GM19025 (cell line): Measurements from ENCODE around the gene RNPEPL1.
A peak's percentile ranks its signal among the peaks of the same experiment; 100 is the strongest.
"Not testable (repeated sequence)": the region's sequence is repeated elsewhere in the genome, so short reads cannot be mapped to it uniquely, and the experiment has no call there.

ENCODE experiments used
- ATAC-seq: cut with Tn5 transposase; IDR thresholded peaks from one replicate; pipeline ENCODE4 v1.9.1; 2021; ENCODE audit warnings: mild to moderate bottlenecking, low read depth, moderate library complexity; ENCODE audit not compliant: unreplicated experiment

Gene RNPEPL1, protein sequence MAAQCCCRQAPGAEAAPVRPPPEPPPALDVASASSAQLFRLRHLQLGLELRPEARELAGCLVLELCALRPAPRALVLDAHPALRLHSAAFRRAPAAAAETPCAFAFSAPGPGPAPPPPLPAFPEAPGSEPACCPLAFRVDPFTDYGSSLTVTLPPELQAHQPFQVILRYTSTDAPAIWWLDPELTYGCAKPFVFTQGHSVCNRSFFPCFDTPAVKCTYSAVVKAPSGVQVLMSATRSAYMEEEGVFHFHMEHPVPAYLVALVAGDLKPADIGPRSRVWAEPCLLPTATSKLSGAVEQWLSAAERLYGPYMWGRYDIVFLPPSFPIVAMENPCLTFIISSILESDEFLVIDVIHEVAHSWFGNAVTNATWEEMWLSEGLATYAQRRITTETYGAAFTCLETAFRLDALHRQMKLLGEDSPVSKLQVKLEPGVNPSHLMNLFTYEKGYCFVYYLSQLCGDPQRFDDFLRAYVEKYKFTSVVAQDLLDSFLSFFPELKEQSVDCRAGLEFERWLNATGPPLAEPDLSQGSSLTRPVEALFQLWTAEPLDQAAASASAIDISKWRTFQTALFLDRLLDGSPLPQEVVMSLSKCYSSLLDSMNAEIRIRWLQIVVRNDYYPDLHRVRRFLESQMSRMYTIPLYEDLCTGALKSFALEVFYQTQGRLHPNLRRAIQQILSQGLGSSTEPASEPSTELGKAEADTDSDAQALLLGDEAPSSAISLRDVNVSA

DNA sequence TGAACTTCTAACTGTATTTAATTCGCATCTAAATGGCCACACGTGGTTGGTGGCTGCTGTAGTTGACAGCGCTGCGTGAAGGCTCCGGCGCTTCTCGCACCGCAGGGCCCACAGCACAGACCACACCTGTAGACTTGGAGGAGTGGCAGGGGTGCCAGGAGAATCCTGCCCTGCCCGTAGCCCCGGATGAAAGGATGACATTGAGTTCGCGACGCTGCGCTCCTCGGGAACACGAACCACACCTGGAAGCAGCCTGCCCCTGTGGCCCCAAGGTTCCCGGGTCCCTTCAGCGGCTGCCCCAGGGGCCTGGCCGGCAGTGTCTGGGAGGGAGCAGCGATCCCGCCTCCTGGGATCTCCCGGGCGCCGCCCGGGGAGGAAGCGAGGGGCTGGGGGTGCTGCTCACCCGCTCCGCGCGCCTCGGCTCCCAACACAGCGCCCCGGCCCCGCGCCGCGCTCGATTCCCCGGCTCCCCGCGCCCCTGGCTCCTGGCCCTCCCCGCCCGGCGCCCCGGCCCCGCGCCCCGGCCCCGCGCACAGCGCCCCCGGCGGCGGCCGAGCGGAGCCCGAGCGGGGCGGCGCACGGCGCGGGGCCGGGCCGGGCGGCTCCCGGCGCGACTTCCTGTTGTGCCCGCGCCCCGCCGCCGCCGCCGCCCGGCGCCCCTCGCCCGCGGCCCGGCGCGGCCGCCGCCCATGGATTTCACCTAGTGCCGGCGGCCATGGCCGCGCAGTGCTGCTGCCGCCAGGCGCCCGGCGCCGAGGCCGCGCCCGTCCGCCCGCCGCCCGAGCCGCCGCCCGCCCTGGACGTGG lies at the start of gene RNPEPL1:
RNPEPL1 (plus strand) TSS at position 613 of the 806 bp plus-strand sequence; CDS start at position 716, 103 bp downstream.
- peak; percentile 34 for ATAC-seq

DNA sequence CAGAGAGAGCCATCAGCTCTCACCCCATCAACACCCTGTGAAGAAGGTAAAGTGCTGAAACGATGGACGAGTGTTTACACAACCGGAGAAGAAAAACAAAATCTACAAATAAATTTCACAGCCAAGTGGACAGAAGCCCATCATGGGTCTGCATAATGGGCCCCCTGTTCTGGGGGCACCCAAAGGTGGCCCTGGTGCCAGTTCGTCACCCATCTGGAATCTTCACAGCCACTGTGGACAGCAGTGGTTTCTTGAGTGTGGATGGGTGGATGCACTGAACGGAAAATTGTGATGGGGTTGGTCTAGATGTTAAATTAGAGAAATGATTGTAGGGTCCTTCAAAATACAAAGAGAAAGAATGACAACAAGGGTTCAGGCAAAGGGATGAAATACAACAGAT lies 49.3 kb upstream of the RNPEPL1 start:
- ATAC-seq: no peak

DNA sequence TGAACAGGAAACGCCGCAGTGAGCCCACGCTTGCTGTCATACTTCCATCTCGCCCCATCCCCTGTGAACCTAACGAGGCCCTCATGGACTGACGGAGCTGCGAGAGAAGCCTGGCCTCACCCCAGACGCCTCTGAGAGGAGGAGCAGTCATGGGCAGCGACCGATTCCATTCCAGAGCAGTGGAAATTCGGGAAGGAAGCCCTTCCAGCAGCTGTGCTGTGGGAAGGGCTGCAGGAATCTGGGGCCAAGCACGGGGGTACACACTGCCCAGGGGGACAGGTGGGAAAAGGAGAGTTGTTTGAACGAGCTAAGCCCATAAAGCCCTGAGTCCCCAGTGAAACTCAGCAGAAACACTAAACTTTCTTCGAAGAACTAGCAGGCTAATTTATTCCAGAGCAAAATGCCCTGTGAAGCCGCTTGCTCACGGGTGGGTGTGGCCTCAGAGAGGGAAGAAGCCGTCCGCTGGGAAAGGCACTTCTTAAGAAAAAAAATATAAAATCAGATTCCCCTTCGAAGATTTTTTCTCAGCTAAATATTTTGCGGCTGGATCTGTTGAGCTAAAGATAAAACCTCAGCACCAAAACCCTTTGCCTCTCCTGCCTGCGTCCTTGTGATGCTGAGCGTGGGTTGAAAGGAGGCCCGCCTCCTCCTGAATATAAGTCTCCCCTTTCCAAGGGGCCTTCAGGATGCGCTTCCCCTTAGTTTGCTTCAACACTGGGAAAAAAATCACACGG lies 48.7 kb upstream of the RNPEPL1 start:
- ATAC-seq: no peak

DNA sequence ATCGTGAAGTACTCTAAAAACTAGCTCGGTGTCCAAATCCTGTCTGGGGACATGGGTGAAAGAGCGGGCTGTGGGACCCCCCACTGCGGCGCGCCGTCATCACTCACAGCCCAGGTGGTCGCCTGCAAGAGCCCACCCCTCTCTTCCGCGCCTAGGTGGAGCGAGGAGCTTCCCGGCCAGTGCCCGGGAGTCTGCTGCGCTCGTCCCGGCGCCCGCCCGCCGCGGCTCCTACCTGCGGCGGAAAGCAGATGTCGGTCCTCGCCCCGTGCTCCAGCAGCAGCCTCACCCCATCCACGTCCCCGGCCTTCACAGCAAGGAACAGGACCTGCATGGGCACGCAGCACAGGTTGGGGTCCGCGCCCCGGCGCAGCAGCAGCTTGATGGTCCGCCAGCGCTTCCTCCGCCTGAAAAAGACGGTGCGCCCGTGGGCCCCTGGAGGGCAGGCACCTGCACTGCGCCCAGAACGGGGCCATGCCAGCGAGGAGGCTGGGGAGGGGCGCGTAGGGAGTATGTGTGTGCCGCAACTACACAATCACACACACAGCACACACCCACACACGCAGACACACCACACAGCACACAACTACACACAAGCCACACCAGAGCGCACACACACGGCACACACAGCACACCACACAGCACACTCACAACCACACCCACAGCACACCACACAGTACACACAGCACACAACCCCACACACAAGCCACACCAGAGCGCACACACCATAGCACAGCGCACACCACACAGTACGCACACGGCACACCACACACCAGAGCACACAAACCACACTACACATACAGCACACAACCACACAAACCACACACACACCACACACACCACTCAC lies 47.9 kb upstream of the RNPEPL1 start:
- no peak for ATAC-seq

DNA sequence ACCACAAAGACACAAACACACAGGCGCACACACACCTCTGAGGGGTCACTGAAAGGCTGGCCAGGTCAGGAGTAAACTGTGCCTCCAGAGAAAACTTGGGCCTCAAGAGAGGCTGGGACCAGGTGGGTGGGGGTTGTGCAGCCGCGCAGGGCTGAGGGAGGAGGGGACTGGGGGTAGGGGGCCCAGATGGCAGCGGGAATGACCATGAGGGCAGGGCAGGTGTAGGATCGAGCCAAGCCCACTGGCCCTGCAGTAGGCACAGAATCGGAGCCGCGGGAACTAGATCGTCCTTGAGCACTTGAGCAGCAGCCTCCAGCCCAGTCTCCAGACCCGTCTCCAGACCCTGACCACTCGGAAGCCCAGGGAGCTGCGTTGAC lies 47.3 kb upstream of the RNPEPL1 start:
- ATAC-seq: no peak

DNA sequence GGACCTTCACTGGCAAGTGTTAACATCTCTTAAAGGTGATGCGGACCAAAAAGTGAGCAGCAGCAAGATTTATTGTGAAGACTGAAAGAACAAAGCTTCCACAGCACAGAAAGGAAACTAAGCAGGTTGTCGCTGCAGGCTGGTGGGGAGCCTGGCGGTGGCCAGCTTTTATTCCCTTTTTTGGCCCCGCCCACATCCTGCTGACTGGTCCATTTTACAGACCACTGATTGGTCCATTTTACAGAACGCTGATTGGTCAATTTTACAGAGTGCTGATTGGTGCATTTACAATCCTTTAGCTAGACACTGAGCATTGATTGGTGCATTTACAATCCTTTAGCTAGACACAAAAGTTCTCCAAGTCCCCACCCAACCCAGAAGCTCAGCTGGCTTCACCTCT lies 46.4 kb upstream of the RNPEPL1 start:
- not testable (repeated sequence) for ATAC-seq

DNA sequence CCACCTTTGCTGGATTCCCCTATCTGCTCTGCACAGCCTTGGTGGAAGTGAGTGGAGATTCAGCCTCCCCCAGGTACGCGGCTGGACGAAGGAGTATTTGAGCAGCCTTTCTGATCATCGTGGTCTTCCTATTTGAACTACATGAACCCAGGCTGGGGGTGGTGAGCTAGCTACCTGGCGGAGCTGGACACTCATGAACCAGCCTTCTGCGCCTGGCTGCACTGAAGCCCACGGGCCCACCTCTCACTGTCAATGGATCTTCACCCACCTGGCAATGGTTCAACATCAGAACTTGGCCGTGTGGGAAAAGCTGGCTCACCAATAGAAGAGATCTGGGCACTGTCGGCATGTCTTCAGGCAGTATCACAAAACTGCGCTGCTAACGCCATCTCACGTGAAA lies 45.9 kb upstream of the RNPEPL1 start:
- ATAC-seq: no peak

DNA sequence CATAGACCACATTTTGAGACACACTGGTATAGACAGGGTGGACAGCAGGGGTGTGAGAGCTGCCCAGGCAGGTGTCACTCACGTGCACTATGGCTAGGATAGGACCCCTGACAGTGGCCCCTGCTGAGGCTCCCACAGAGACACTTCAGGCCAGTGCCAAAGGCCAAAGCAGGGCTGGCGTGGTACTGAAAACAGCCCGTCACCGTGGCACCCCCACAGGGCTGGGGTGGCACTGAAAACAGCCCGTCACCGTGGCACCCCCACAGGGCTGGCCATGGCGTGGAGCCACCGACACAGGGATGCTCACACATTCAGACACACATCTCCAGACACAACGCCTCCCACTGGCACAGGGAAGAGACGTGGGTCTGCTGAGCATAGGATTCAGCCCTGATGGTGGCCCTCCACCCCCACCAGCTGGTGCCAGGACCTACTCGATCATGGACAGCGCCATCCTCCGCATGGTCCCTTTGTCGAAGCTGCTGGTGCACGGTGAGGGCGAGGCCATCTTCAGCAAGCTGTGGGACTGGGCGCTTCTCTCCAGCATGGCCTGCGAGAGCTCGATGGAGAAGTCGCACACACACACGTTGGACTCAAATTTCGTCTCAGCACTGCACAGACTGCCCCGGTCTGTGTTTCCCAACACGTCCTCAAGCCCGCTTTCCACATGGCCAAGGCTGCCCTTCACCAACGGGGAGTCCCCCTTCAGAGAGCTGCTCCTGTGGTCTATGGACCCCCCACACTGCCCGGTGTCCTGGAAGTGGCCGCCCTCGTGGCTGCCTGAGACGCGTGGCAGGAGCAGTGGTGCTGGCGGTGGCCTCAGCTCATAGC lies 44.6 kb upstream of the RNPEPL1 start:
- no peak for ATAC-seq

DNA sequence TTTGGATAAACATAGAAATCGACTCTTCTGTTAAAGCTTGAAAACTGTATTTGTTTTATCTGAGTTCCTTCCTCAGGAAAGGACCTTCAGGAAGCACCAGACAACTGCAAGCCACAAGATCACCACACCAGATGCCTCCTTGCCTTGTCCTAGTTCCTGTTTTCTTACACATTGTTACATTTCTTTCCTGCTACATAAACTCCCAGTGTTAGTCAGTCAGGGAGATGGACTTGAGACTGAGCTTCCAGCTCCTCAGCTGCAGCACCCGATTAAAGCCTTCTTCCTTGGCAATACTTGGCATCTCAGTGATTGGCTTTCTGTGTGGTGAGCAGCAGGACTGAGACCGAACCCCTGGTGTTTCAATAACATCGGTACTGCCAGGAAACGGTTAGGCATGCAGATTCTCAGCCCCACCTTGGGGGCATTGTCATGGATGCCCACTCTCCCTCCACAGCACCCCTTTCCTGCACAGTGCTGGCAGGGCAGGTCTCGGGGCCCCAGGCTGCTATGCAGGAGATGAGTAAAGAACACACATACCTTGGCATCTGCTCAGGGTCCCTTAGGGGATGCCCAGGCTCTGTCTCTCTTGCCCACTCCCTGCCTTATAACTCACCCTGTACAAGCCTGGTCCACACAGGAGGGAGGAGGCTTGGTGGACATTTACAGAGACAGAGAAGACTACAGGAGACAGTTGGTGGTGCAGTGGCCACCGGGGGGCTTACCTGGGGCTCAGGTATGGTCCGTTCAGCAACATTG lies 43.1 kb upstream of the RNPEPL1 start:
- ATAC-seq: no peak

DNA sequence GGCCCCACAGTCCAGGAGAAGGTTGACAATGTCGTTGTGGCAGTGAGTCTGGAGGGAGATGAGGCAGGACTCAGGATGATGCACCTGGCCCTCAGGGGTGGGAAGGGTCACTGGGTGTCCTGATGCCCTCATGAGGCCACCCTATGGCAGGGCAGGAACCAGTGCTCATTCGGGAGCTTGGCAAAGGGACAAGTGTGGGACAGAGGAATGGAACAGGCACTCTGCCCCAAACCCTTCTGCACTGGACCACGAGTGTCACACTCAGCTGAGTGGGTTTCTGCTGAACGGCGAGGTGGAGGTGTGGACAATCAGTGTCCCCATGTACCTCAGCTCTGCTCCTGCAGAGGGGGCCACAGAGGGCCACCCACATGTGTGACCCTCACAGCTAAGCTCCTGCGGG lies 42.5 kb upstream of the RNPEPL1 start:
- no peak for ATAC-seq

DNA sequence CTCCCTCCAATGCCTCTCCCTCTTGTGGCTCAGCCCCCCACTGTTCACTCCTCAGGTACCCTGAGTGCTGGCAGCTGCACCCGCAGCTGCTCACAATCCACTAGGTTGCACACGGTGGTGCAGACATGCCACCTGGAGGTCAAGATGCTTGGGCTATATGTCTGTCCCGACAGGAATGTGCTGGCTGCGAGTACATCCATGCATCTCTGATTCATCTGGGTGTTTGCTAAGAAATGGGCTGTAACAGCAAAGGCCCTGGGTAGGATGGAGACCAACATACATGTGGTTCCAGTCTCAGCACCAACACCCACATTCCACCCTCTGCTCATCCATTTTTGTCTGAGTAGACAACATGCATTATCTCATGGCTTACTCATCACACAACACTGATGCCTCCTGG lies 41.8 kb upstream of the RNPEPL1 start:
- ATAC-seq: no peak

DNA sequence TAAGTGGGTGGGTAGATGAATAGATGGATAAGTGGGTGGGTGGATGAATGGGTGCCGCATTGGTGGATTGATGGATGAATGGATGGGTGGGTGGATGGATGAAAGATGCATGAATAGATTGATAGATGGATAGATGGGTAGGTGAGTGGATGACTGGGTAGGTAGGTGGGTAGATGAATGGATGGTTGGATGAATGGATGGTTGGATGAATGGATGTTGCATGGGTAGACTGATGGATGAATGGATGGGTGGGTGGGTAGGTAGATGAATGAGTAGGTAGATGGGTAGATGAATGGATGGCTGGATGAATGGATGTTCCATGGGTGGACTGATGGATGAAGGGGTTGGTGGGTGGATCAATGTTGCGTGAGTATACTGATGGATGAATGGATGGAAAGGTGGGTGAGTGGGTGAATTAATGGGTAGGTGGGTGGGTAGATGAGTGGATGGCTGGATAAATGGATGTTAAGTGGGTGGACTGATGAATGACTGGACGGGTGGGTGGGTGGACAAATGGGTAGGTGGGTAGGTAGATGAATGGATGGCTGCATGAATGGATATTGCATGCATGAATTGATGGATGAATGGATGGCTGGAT lies 41.0 kb upstream of the RNPEPL1 start:
- ATAC-seq: no peak

DNA sequence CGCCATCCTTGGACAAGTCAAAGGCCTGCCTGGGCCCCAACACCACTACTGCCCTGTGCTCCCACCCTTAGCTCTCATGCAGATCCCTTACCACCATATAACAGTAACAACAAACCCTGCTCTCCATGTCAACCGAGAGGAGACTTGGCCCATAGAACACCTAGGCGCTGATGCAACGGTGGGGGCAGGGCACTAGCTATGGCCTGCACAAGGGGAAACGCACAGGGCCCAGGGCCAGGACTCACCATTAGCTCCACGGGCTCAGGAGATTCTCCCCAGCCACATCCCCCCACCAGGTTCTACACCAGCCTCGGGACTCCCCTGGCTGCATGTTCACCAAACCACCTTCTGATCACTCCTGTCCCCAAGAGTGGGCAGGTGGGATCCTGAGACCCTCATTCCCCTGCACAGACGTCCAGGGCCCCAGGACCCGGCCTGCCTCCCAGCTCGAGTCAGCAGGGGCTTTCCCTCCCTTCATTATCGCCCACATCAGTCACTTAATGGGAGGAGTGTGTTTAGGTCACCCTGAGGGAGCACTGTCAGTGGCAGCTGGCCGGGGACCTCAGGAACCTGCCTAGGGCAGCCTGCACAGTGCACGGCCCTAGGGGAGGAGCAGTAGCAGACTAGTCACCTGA lies 39.8 kb upstream of the RNPEPL1 start:
- ATAC-seq: no peak

DNA sequence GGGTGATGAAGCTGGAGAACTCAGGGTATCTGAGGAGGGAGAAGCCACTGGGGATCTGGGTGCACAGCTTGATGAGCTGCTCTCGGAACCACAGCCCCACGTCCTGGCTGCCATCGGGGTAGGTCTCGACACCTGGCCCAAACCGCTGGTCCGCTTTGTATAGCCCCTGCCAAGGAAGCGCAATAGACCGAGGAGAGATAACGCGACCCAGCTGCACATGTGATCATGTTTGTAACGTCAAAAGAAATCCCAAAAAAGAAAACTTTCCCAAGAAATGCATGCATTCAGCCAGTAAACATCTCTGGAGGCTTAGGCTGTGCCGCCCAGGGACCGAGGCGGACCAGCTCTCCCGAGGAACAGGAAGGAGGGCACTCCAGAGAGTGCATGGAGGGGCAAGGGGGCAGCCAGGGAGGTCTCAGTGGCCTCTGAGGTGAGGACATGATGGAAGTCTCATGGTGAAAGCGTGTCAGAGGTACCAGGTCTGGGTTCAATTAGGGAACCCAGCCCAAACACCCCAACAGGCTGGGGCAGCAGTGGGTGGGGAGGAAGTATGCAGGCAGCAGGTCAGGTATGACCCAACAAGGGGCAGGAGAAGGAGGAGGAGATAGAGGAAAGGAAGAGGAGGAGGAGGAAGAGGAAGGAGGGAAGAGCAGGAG lies 38.8 kb upstream of the RNPEPL1 start:
- no peak for ATAC-seq

DNA sequence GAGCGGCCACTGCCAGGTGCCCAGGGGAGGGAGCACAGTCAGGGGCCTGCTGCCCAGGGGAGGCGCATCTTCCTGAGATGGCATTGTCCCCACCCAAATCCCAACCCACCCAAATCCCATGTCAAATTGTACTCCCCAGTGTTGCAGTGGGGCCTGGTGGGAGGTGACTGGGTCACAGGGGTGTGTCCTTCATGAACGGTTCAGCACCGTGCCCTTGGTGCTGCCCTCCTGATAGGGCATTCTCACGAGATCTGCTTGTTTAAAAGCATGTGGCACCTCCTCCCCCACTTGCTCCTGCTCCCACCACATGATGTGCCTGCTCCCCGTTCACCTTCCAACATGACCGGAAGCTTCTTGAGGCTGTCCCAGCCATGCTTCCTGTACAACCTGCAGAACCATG lies 38.1 kb upstream of the RNPEPL1 start:
- ATAC-seq: no peak

DNA sequence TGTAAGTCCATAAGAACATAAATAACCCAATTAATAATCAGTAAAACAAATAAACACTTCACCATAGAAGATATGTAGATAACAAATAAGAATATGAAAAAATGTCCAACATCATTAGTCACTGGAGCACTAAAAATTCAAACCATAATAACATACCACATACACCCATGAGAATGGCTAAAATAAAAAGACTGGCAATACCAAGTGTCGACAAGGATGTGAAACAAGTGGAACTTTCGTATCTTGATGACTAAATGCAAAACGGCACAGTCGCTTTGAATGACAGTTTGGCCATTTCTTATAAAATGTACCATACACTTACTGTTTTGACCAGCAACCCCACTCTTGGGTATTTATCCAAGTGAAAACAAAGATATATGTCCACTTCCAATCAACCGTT lies 37.2 kb upstream of the RNPEPL1 start:
- no peak for ATAC-seq
